Lower leg skin (tissue), 4 donors: ENCODE measurements around the gene PAIP1. TPM values are rescaled to one million over a fixed set of nuclear protein-coding genes. Genes with fewer than 3 reads are reported as not detected.

Source experiments
- DNase-seq, 2 donors: peaks; one replicate each; pipeline ENCODE4 v3.0.0-alpha.2; 2019; ENCODE audit warnings: low spot score in 2 of 2
- H3K4me3 ChIP-seq: fragments of 200-600 bp; sonication (generic); 2 replicates; pipeline ENCODE4 v1.5.1; 2017; ENCODE audit warnings: mild to moderate bottlenecking, low read depth; ENCODE audit not compliant: poor library complexity, severe bottlenecking
- CTCF ChIP-seq, 3 donors: fragments of 450-650 bp; IDR thresholded peaks; one replicate each; pipeline ENCODE4 v1.5.1; 2016; ENCODE audit warnings: antibody characterized with exemption in 3 of 3, mild to moderate bottlenecking in 3 of 3, moderate library complexity in 2 of 3
- POLR2A ChIP-seq, 2 donors: fragments of 450-650 bp; IDR thresholded peaks; one replicate each; pipeline ENCODE4 v1.6.1; 2016 to 2017; ENCODE audit warnings: antibody characterized with exemption in 2 of 2, mild to moderate bottlenecking in 1 of 2, moderate library complexity in 1 of 2
- WGBS, 2 donors: methylation state at CpG; one replicate each; pipeline ENCODE4 v1.1.5; 2018; 5-methylcytosine and 5-hydroxymethylcytosine counted together
- intact Hi-C: fragments of 100-400 bp; cut with DNase I; formaldehyde crosslinking; loops from one replicate; pipeline ENCODE4 v1.15.0; 2023; ENCODE audit warnings: low total_unique reads
- total RNA-seq, 4 donors: library from RNA; depleted of rRNA; stranded (reverse); fragments of >200 nt; gene quantifications; one replicate each; pipeline ENCODE4 v1.1.0, GENCODE V29; 2016

The PAIP1 gene
- total RNA-seq, 4 donors from 2014 or later: 40.5 to 65.4 (median 50.5) TPM

GRCh38 chr5:43572357-43572756 lies 15.5 kb upstream of the PAIP1 start:
- TF ChIP-seq CTCF (IDR thresholded peaks at IDR 0.05) (no peak), POLR2A (IDR thresholded peaks at IDR 0.05) (no peak)
- intact Hi-C loops: no loop called here
- WGBS, 2 donors: 38 to 41% methylated on average over 2 of the region's 2 CpGs
- no peak overlapping the region for H3K4me3 ChIP-seq
- DNase-seq: no peak

GRCh38 chr5:43571237-43571636 lies 14.4 kb upstream of the PAIP1 start:
- WGBS, 2 donors: 76 to 79% methylated on average over 5 of the region's 5 CpGs
- TF ChIP-seq POLR2A (IDR thresholded peaks at IDR 0.05) (no peak), CTCF (IDR thresholded peaks at IDR 0.05) (no peak)
- intact Hi-C loops: no loop called here
- no peak for DNase-seq
- H3K4me3 ChIP-seq: no peak overlapping the region

- WGBS, 2 donors: 88 to 90% methylated on average over 8 of the region's 8 CpGs
- DNase-seq: no peak
Measured at GRCh38 chr5:43570450-43571158, 13.7 kb upstream of the PAIP1 start.

GRCh38 chr5:43569236-43569746 lies 12.4 kb upstream of the PAIP1 start:
- H3K4me3 ChIP-seq: no peak overlapping the region
- no peak for DNase-seq
- intact Hi-C loops: no loop called here
- WGBS, 2 donors: 90 to 92% methylated on average over 4 of the region's 4 CpGs
- no peak for TF ChIP-seq POLR2A (IDR thresholded peaks at IDR 0.05)
- no peak for TF ChIP-seq CTCF (IDR thresholded peaks at IDR 0.05)

More at GRCh38 chr5:43570450-43571158, 13.7 kb upstream of the PAIP1 start:
- H3K4me3 ChIP-seq: no peak overlapping the region
- TF ChIP-seq CTCF (IDR thresholded peaks at IDR 0.05) (no peak), POLR2A (IDR thresholded peaks at IDR 0.05) (no peak)
- intact Hi-C loops: no loop called here

- intact Hi-C loops: no loop called here
- 84 to 87% methylated on average over 3 of the region's 3 CpGs for WGBS, 2 donors
- no peak for DNase-seq
- TF ChIP-seq POLR2A (IDR thresholded peaks at IDR 0.05) (no peak), CTCF (IDR thresholded peaks at IDR 0.05) (no peak)
- no peak overlapping the region for H3K4me3 ChIP-seq
Measured at GRCh38 chr5:43567967-43568366, 11.1 kb upstream of the PAIP1 start.

- intact Hi-C loops: no loop called here
- no peak for DNase-seq
- WGBS, 2 donors: 89% methylated on average over 5 of the region's 5 CpGs
- no peak for TF ChIP-seq CTCF (IDR thresholded peaks at IDR 0.05)
- TF ChIP-seq POLR2A (IDR thresholded peaks at IDR 0.05): no peak
- H3K4me3 ChIP-seq: no peak overlapping the region
Measured at GRCh38 chr5:43565043-43565442, 8.2 kb upstream of the PAIP1 start.
